Measurements from ENCODE around the gene FSTL3. TPM values are rescaled to one million over a fixed set of nuclear protein-coding genes. Genes with fewer than 3 reads are reported as not detected.

The FSTL3 gene
- total RNA-seq, 1 donor from 2014 or later, result 32.6 TPM

- no peak for DNase-seq (ENCODE audit: low read depth, low spot score)
Measured at GRCh38 chr19:645912-646778, 30.0 kb upstream of the FSTL3 start.

DNA sequence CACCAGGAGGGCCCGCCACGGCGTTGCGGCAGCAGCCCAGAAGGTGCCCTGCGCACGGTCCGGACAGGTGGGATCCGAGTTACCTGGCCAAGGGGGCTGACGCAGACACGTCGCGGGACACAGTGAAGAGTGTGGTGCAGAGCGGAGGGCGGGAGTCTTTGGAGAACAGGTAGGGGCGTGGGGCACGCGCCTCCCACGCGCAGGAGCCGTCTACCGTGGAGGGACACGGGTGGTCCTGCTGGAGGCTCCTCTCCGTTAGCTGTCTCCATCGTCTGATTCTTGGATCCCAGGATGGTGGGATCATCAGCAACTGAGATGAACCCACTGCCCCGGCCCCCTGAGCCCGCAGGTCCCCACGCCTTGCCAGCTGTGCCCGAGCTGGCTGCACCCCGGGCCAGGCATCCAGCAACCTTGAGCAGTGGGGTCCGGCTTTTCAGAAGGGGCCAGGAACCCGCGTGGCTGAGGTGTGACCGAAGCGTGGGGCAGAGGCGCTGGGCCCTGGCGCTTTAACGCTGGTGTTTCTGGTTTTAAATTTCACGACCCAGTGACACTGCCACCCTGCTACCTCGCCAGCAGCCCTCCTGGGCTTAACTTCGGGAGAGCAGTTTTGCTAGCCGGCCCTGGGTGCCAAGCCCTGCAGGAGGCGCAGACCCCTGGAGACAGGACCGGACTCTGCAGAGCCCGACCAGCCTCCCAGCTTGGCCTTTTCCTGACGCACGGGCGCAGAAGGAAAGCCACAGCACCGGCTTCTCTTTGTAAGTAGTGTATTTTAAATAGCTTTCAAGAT is 29.2 kb upstream of the FSTL3 start:
- DNase-seq (ENCODE audit: low read depth, low spot score), result no peak

DNA sequence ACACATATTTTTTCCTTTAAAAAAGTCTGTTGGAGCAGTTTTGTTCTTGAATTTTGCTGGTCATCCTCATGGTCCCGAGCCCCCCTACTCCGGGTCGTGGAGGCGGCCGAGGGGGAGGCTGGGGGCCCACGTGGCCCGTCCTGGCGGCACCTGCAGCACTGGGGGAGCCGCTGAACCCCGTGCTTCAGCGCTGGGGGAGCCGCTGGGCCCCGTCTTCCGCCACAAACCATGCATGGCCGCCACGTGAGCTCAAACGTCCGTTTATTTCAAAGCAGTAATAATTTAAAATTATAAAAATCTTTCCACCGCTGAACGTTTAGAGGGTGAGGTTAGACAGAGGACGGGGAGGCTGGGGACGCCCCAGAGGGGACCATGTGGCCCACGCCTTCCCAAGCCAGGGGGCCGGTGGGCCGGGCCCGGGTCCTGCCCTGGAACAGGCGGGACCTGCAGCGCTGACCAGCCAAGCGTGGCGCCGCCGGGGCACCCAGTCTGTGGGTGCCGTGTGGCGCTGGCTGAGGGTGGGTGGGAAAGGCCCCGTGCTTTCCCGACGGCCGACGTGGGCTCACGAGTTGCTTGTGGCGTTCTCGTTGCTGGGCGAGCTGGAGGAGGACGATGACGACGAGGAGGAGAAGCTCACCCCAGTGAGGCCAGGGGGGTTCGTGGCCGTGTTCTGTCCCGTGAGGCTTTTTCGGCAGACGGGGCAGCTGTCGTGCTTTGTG is 28.5 kb upstream of the FSTL3 start:
- no peak for DNase-seq (ENCODE audit: low read depth, low spot score)

DNA sequence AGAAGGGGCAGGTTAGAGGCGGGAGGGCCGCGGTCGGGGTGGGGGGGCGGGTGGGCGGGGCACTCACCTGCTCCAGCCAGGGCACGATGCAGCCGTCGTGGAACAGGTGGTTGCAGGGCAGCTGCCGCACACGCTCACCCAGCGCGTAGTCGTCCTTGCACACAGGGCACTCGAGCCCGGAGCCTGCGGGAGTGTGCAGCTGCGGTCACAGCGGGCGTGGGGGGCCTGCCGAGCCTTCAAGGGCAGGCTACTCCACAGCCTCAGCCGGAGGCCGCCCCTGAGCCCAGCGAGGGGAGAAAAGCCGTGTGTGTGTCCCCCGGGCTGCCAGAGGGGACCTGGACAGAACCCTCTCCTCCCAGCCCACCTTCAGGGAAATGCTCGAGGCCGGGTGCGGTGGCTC is 27.9 kb upstream of the FSTL3 start:
- no peak for DNase-seq (ENCODE audit: low read depth, low spot score)

DNA sequence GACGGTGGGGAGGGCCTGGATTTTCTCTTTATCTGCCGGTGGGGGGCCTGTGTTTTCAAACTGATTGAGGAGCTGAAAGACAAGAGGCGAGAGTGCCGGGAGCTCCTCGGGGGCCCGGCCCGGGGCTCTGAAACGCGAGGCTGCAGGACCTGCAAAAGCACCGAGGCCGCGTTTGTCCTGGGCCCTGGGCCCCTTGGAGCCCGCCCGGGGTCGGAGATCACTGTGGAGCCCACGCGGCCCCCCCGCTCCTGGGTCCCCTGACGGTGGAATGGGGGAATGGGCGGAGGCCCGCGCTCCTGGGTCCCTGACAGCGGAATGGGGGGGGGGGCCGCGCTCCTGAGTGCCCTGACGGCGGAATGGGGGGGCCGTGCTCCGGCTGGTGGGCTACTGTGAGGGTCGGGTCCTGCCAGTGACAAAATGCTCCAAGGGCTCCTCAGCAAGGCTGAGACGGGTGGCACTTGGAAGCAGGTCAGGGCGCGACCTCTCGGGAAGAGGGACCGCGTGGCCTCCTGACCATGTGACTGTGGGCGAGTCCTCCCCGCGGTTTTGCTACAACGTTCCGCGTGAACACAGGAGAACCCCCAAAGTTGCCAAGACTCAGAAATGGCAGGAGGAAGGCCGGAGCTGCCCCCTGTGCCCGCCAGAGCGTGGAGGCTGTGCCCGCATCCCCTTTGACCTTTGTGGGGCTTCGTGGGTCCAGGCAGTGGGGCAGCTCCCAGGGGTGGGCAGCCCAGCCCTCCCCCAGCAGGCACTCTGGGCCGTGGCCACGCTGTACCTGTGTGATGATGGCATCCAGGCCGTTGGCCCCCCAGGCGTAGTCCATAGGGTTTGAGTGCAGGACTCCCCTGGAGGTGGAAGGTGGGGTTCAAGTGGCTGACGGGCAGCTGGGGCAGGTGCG is 27.0 kb upstream of the FSTL3 start:
- no peak for DNase-seq (ENCODE audit: low read depth, low spot score)

DNA sequence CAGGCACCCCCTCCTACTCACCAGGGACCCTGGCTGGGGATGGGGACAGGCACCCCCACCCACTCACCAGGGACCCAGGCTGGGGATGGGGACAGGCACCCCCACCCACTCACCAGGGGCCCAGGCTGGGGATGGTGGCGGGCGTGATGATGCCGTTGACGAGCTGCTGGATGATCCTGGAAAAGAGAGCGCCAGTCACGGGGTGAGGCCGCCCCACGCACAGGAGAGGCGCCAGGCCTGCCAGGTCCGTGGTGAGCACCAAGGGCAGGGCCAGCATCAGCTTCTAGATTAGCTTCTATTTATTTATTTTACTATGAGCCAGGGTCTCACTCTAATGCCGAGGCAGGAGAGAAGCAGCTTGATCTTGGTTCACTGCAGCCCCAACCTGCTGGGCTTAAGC is 26.1 kb upstream of the FSTL3 start:
- no peak for DNase-seq (ENCODE audit: low read depth, low spot score)

- DNase-seq (ENCODE audit: low read depth, low spot score), result no peak
Measured at GRCh38 chr19:651114-651818, 24.9 kb upstream of the FSTL3 start.

- DNase-seq (ENCODE audit: low read depth, low spot score), result no peak
Measured at GRCh38 chr19:651991-652390, 24.2 kb upstream of the FSTL3 start.

DNA sequence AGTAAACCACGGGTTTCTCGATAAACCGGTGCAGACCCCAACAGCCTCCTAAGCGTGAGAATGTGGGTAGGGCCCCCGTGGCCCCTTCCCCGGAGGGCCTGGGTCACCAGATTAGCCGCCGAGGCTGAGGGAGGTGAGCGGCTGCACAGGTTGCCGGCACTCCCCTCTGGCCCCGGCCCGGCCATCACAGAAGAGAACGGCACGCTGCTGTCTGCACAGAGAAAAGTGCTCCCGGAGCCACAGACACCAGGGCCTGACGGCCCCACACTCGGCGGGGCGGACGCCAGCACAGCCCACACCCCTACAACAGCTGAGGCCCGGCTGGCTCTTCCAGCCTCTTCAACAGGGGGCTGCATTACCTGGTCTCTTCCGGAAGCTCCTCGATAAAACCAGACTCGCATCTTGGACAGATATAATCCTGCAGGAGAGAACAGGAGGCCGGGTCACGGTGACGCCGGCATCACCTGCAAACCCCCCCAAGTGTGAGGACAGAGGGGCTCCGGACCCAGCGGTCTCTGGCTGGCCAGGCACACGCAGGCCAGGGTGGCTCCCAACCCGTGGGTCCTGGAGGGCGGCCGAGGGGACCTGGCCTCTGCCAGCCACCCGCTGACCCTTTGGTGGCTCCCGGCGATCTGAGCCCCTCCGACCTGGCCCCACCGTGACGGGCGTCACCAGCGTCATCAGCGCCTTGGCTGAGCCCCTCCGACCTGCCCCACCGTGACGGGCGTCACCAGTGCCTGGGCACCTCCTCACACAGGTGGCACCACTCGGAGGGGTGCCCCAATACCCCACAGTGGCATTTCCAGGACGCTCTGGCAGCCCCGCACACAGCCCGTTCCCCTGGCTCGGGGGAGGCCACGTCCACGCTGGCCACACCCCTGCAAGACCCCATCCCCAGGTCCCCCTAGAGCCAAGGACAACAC is 23.5 kb upstream of the FSTL3 start:
- no peak for DNase-seq (ENCODE audit: low read depth, low spot score)

GRCh38 chr19:653425-653824 is 22.8 kb upstream of the FSTL3 start:
- no peak for DNase-seq (ENCODE audit: low read depth, low spot score)

GRCh38 chr19:655691-656090 is 20.5 kb upstream of the FSTL3 start:
- DNase-seq (ENCODE audit: low read depth, low spot score), result no peak

- no peak for DNase-seq (ENCODE audit: low read depth, low spot score)
Measured at GRCh38 chr19:656751-657559, 19.2 kb upstream of the FSTL3 start.

- no peak for DNase-seq (ENCODE audit: low read depth, low spot score)
Measured at GRCh38 chr19:657611-658010, 18.6 kb upstream of the FSTL3 start.

GRCh38 chr19:658059-658839 is 17.9 kb upstream of the FSTL3 start:
- no peak for DNase-seq (ENCODE audit: low read depth, low spot score)

GRCh38 chr19:658916-659839 is 17.0 kb upstream of the FSTL3 start:
- DNase-seq (ENCODE audit: low read depth, low spot score), result no peak

GRCh38 chr19:660793-661426 is 15.3 kb upstream of the FSTL3 start:
- no peak for DNase-seq (ENCODE audit: low read depth, low spot score)
